Measurements from ENCODE around the gene SAXO1.
"Not testable (repeated sequence)": the region's sequence is repeated elsewhere in the genome, so short reads cannot be mapped to it uniquely, and the experiment has no call there.

Gene SAXO1, protein sequence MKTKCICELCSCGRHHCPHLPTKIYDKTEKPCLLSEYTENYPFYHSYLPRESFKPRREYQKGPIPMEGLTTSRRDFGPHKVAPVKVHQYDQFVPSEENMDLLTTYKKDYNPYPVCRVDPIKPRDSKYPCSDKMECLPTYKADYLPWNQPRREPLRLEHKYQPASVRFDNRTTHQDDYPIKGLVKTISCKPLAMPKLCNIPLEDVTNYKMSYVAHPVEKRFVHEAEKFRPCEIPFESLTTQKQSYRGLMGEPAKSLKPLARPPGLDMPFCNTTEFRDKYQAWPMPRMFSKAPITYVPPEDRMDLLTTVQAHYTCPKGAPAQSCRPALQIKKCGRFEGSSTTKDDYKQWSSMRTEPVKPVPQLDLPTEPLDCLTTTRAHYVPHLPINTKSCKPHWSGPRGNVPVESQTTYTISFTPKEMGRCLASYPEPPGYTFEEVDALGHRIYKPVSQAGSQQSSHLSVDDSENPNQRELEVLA

GRCh38 chr9:19033015-19033414, at the start of gene SAXO1:
SAXO1 (minus strand) TSS chr9:19033209; CDS start chr9:19032908, 301 bp downstream.
- DNase-seq = no peak

- no peak for DNase-seq
These were observed 41.8 kb upstream of the SAXO1 start for GRCh38 chr9:19074836-19075235.

GRCh38 chr9:19074229-19074628, 41.2 kb upstream of the SAXO1 start:
- no peak for DNase-seq

- DNase-seq = no peak
These were observed 24.0 kb upstream of the SAXO1 start for GRCh38 chr9:19057033-19057432.

GRCh38 chr9:19050637-19051591, 17.9 kb upstream of the SAXO1 start:
- DNase-seq = no peak

DNA sequence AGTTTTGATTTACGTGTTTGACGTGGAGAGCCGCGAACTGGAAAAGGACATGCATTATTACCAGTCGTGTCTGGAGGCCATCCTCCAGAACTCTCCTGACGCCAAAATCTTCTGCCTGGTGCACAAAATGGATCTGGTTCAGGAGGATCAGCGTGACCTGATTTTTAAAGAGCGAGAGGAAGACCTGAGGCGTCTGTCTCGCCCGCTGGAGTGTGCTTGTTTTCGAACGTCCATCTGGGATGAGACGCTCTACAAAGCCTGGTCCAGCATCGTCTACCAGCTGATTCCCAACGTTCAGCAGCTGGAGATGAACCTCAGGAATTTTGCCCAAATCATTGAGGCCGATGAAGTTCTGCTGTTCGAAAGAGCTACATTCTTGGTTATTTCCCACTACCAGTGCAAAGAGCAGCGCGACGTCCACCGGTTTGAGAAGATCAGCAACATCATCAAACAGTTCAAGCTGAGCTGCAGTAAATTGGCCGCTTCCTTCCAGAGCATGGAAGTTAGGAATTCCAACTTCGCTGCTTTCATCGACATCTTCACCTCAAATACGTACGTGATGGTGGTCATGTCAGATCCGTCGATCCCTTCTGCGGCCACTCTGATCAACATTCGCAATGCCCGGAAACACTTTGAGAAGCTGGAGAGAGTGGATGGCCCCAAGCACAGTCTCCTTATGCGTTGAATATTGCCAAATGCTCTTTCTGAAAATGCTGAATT, 17.1 kb upstream of the SAXO1 start:
- DNase-seq = peak; percentile 42

DNA sequence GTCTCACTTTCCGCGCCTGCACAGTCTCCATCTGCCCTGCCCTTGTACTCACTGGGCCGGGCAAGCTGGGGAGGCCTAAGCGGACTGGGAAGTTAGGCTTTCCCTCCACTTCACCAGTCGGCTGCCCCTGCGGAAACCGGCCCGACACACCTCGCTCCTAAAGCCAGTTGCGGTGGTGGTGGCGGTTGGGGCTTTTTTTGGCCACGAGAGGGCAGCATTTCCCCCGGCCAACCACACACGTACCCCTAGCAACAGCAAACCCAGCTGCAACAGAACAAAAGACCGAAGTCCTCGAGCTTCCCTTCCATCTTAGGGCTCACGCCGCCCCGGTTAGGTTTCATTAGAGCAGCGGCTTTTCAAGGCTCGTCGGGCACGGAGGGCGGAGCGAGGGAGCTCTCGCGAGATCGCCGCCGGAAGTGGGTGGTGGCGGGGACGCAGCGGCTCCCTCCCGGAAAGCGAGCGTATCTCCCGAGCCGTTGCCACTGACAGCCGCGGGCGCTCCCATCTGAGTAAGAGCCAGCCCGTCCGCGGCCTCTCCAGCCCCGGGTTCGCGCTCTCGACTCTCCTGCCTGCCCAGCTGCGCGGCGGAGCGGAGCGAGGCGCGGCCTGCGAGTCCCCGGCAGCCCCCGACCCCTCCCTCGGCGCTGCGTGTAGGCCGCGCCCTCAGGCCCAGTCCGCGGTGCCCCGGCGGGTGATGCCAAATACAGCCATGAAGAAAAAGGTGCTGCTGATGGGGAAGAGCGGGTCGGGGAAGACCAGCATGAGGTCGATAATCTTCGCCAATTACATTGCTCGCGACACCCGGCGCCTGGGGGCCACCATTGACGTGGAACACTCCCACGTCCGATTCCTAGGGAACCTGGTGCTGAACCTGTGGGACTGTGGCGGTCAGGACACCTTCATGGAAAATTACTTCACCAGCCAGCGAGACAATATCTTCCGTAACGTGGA, 16.2 kb upstream of the SAXO1 start, which contains the start of gene RRAGA:
Gene RRAGA, plus strand, starts transcription at position 462 of the 951 bp plus-strand sequence. Its CDS starts 233 bp downstream, at position 695.
- DNase-seq = peak; percentile 98

DNA sequence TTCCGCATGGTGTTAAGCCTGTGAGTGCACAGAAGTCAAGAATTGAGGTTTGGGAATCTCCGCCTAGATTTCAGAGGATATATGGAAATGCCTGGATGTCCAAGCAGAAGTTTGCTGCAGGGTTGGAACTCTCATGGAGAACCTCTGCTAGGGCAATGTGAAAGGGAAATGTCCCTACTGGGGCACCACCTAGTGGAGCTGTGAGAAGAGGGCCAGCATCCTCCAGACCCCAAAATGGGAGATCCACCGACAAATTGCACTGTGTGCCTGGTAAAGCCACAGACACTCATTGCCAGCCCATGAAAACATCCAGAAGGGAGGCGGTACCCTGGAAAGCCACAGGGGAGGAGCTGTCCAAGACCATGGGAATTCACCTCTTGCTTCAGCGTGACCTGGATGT, 3.6 kb upstream of the SAXO1 start:
- no peak for DNase-seq

GRCh38 chr9:19032406-19032805, 603 bp downstream of the SAXO1 start:
- no peak for DNase-seq

DNA sequence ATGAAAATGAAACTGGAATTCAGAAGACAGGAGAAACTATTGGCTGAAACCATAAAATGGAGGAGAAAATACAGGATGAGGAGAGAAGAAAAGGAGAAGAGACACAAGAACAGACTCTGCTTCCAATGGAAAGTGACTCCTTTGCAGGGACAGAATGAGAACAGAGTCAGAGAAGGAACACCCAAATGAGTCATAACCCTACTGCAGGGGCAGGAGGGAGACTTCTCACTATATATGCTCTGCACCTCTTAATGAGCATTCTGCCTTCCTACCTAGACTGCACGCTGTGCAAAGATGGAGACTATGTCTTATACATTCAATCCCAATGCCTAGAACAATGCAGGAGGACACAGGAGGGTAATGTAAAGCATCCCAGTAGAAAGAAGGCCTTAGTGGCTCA, 2.1 kb downstream of the SAXO1 start:
- DNase-seq = no peak

DNA sequence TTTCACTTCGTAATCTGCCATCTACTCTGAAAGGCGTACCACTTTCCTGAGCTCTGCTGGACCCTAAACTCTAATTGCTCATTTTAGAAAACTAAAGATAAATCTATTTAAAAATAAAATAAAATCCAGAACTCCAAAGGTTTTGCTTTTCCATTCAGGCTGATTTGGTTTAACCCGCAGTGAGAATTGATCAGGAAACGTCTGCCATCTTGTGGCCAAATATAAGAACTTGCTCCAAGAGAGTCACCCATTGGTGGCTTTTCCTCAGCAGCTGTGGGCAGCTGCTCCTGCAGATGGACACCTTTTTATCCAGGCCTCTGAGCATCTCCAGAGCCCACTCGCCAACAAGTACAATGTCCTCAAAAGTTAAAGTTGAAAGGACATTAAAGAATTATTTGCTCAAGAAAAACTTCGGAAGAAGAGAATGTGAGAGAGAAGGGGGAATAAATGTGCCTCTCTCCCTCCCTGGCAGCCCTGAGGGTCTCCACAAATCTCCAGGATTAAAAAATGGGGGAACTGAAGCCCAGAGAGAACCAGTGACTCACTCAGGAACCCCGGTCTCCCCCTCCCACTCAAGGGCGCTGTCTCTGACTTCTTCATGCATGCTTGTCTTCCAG, 4.1 kb downstream of the SAXO1 start:
- peak; percentile 64 for DNase-seq

- DNase-seq = no peak
These were observed 5.2 kb downstream of the SAXO1 start for GRCh38 chr9:19027825-19028224.

DNA sequence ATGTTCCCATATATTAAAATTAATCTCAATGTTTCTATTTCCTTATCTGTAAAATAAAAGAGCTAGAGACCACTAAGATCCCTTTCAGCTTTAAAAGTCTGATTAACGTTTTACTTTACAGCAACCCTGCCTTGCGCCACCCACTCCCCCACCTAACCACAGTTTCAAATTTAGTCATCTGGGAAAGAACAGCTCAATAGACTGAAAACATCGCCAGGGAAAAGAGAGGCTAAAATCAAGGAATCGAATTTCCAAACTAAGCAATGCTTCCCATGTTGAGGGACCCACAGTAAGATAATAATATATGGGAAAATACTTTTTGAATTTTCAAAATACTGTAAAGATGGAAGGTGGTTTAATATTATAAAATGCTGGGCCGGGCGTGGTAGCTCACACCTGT, 6.6 kb downstream of the SAXO1 start:
- DNase-seq = no peak

GRCh38 chr9:19023078-19023477, 9.9 kb downstream of the SAXO1 start:
- no peak for DNase-seq

- DNase-seq = no peak
These were observed 10.8 kb downstream of the SAXO1 start for GRCh38 chr9:19022206-19022605.

- DNase-seq = not testable (repeated sequence)
These were observed 11.4 kb downstream of the SAXO1 start for GRCh38 chr9:19021649-19022048.

GRCh38 chr9:19020886-19021455, 12.0 kb downstream of the SAXO1 start:
- DNase-seq = no peak

- no peak for DNase-seq
These were observed 14.8 kb downstream of the SAXO1 start for GRCh38 chr9:19018201-19018600.

DNA sequence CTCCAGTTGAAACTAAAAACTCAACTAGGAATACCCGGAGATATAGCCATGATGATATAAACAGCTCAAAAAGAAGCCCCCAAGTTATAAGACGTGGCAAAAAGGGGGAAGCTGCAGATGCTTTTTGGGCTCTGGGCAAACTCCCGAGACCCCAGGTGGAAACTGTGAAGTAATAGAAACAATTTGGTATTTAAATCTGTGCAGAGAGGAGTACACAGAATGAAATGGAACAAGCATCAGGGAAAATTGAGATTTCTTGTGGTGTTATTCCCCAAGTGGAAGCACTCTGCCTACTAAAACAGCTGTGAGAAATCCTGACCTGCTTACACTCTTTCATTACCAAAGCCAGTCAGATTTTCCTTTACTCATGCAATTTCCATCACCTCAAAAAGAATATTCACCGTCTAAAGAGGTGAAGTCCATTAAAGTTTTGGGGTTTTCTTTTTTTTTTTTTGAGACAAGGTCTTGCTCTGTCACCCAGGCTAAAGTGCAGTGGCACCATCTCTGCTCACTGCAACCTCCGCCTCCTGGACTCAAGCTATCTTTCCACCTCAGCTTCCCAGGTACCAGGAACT, 23.5 kb downstream of the SAXO1 start:
- no peak for DNase-seq

- DNase-seq = no peak
These were observed 32.9 kb downstream of the SAXO1 start for GRCh38 chr9:19000133-19000532.
